Stimulated activated CD4-positive, alpha-beta T cell treated with anti-CD3 and anti-CD28 coated beads, Interleukin-4, amount 100 ng/mL, for 24 hours (primary cell): ENCODE data around the gene LPP.

Source experiments
- DNase-seq: peaks from one replicate; pipeline ENCODE4 v3.0.0-alpha.2; 2020

LPP gene

DNA sequence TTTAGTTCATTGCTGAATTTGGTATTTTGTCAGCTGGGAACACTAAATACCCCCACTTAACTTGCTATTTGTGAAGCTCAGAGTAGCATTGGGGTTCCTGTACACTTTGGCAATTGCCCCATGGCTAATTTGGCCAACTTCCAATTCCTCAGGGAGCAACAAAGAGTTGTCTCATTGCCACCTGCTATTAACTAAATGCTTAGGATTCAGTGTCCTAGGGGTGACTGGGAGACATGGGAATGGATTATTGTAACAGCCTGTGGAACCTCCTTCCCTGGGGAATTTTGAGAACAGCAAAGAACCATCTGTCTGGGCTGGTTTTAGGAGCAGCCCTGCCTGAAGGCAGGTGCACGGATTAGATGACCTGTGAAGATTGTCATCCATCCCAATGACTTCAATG, 580.4 kb downstream of the LPP start:
- no peak for DNase-seq

DNA sequence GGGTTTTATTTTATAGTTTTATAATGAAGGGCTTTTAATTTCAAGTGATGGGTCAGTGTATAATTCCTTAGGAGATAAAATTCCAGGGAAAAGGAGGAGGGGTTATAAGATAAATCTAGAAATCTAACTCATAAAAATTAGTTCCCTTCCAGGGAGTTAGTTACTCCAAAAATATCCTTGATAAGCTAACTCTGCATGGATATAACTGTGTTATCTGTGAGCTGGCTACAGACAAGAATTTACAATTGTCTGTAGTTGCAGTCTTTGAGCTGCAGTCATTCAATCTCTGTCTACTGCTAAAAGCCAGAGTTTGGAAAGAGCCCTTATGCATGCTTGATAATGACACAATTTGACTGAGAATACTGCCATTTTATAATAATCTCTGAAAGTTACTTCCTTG, 585.6 kb downstream of the LPP start:
- no peak for DNase-seq

DNA sequence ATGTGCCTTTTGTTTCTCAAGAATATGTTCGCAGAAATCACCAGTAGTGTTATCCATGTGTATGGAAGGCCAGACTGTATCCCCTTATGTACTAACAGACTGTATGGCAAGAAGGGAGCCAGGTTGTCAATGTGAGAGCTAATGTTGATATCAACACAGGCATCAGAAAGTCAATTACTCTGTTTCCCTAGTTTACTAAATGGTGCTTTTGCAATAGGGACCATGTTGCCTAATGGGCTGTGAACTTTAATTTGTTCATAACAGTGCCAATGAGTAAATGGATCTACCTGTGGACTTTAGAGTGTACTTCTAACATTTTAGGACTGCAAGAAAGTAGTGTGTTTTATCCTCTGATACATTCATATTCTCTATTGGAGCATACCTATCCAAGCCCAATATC, 586.1 kb downstream of the LPP start:
- no peak for DNase-seq

DNA sequence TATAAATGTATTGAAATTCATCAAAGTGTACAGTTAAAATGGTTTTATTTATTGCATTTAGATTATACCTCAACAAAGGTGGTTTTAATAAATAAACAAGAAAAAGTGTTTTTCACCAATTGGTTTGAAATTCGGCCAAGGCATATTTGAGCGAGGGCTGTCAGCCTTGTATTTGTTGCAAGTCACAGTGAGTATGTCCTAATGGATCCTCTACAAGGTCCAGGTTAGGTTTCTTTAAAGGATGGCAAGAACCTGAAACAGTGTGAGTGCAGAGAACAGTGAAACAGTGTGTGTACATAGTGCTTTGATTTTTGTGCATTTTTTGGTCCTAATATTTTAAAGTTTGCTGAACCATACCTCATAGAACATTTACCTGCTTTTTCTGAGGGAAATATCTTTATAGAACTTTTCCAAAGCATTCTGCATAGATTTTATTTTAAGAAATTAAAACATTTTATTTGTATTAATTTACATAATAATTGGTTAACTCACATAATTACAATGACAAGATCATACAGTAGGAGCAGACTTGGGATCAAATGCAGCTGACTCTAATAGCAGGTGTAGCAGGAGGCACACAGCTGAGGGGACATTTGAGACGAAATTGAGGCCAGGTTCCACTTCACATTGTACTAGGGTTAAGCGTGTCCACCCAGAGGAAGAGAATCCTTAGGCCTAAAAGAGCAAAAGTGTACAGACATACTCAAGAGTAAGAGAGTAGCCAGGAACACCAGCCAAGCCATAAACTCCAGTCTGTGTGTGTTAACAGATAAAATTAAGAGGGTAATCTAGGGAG, 589.0 kb downstream of the LPP start:
- DNase-seq: no peak

DNA sequence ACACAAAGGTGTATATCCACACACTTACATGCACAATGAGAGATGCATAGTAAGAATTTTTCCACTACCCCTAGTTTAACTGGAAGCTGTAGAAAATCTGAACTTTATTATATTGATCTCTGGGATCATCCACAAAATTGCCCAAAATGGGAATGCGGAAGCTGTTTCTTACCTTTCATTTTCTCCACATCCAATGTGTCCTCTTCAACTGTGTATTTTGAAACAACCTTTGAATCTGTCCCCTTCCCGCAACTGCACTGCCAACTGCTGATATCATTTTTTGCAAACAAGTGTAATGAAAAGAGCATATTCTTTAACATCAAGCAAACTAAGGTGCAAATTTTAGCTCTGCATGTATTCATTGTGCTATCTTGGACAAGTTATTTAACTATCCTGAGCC, 590.2 kb downstream of the LPP start:
- DNase-seq: no peak

DNA sequence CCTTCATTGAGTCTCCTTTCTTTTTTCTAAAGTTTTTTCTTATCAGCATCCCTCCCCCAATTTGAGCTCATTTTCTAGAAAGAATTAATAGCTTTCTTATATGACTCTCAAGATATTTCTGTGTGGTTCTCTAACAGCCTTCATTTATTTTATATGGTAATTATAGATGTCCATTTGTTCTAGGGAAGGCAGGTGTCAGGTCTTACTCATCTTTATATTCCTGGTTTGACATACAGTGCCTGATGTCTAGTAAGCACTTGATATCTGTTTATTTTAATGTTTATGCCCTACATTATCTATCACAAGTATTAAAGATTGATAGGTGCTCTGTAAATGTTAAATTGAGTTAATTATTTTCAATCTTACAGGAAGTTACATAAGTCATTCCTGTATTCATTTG, 591.1 kb downstream of the LPP start:
- no peak for DNase-seq

DNA sequence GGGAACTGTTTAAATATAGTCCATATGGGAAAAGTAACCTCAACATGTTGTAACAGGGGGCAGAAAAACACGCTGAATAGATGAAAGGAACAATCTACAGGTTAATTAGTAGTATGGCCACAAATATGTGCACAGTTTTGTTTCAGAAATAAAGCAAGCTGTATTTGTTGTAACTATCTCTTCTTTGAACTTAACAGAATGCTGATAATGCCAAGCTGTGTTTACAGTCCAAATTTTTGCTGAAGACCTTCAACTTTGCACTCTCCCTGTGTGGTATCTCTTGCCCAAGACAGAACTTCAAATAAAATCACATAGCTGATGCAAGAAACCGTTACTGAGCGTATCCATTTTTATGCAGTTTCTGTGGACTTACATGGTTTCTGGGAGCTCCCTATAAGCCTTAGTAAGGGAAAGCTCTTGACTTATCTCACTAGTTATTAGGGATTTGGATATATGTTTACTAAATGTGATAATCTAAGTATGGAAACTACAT, 592.4 kb downstream of the LPP start:
- DNase-seq: no peak

DNA sequence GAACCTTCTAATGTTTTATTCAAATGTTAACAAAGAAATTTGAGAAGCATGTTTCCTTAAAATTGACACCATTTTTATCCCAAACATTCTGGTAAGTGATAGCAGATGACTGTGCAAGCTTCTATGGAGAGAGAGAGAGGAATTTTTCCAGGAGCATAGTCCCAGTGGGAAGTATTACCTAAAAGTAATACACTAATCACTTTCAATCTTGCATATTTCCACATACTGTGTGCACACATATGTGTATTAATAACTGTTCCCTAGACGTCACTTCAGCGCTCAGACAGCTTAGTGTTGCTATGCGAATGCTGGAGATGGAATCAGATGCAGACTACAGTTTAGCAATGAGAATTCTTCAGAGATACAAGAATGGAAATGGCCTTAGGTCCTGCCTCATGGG, 593.5 kb downstream of the LPP start:
- DNase-seq: no peak

DNA sequence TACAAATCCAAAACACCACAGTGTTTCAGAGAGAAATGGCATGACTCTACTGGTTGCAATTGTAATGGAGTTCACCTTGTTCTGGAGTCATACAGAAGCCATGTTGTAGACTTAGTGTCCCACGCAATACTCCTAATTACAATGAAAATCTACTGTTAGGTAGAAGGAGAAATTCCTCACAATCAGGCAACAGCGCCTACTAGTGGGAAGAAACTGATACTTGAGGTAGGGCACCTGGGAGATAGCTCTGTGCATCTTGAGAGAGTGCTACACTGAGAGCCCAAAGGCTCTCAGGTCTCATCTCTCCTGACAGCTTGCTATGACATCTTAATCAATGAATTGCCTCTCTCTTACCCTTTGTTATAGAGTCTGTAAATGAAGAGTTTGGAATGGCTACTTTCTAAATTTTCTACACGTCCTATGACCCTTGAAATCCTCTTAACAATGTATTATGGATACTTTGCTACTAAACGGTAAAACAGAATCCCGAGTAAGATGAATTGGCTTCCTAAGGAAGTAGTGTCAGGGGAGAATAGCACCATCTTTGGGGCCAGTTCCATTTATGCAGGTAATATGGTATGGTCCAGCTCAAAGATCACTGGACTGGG, 595.2 kb downstream of the LPP start:
- DNase-seq: peak; percentile 73

DNA sequence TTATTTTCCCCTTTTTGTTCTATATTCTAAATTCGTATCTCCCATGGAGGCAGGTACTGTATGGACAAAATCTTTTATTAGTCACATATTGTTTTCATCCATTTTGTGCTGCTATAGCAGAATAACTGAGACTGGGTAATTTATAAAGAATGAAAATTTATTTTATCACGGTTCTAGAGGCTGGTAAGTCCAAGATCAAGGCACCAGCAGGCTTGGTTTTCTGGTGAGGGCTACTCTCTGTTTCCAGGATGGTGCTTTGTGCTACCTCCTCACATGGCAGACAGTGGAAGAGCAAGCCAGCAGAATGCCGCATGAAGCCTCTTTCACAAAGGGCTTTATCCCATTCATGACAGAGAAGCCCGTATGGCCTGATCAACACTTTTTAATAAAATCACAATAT, 595.9 kb downstream of the LPP start:
- no peak for DNase-seq

DNA sequence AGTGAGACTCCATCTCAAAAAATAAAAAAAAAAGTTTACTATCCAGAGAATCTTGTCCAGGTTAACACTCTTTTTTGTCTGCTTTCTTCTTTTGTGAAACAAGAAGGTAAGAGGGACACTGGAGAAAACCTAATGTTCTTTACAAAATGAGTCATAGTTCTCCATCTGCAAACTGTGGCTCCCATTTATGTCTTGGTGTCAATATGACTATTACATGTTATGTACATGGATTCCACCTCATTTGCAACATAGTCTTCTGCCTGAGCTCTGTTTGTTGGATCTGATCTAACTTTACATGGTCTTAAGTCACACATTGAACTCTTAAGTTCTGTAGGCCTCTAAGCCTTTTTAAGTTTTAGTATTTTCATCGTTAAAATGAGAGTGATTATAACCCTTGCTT, 596.7 kb downstream of the LPP start:
- no peak for DNase-seq

DNA sequence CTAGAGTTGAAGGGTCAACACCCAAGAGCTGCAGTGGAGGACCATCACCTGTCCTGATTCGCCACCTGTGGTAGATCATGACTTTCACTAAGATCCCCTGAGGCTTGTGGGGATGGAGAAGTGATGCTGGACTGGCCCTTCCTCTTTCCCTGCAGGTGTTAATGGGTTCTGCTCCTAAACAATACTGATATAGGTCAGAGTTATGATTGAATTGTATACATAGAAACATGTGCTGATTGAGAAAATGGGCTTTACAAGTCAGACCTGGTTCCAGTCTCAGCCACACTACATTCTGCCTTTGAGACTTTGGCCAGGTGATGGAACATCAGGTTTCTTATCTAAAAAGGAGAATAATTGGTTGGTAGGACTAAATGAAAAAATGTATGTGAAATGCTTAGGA, 598.9 kb downstream of the LPP start:
- no peak for DNase-seq

DNA sequence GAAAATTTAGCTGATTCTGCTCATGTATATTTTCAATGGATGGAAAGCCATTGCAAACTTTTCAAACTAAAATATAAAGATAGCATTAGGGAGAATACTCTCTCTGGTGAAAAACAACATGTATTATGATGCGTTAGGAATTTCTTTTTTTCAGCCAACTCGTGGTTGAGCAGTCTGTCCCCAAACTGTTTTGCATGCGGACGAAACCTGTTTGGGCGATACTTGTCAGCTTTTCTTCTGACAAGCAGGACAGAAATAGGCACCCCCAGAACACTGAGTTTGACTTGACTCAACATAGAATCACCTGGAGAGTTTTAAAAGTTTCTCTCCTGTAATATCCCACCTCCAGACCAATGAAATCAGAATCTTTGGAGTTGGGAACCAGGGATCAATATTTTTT, 600.3 kb downstream of the LPP start:
- DNase-seq: no peak

DNA sequence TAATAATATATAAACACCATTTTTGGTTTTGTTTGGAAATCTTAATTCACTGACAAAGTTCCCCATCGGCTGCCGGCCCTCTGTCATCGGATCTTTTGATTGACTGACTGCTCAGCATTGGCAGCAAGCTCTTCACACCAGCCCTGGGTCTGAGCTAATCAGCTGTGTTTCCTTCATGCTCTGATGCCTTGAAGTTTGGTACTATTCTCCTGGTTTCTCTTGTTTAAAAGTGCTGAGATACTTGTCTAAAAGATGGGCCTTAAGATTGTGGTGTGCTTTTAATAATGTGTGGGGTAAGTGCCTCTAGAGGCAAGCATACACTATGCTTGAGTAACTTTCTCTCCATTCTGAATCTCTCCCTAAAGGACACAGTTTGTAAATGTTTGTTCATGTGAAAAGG, 602.3 kb downstream of the LPP start:
- DNase-seq: no peak

DNA sequence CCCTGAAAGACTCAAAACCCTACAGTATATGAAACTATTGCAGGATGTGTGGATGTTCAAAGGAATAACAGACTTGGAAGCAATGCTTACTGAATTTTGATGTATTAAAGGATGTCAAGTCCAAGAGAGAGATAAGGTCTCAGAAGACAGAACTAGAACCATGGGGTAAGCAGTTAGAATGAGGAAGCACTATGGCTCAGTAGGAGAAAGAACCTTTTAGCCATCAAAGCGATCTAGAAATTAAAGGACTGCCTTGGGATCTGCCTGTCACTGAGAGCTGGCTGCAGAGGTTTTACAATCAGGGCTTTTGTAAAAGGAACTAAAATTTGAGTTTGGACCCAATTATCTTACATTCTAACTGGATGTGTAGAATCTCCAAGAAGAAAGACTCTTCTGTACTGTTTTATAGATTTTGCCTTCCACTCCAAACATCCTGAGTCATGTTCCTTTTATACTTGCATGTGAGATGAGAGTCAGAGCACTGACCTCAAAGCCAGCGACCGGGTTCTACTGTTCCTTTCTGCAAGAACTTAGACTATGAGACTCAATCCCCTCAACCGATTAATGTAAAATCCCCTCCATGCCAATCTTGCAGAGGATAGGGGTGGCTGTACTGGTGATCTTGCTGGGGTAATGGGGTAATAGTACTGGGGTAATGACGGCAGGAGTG, 605.5 kb downstream of the LPP start:
- DNase-seq: no peak

DNA sequence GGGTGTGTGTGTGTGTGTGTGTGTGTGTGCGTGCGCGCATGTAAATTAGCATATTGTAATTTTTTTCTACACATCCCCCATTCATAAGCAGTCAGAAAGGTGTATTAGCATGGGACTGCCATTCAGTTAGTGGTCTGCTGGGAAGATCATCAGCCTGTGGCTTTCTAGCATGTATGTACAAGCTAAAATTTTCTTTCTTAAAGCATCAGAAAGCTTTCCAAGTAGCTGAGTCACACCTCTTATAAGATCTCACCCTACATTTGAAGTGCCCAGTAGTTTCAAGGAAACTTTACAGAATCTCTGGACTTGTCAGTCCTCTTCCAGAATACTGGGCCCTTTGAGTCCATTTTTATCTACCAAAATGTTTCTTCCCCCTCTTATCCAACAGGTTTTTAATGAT, 606.5 kb downstream of the LPP start:
- no peak for DNase-seq

DNA sequence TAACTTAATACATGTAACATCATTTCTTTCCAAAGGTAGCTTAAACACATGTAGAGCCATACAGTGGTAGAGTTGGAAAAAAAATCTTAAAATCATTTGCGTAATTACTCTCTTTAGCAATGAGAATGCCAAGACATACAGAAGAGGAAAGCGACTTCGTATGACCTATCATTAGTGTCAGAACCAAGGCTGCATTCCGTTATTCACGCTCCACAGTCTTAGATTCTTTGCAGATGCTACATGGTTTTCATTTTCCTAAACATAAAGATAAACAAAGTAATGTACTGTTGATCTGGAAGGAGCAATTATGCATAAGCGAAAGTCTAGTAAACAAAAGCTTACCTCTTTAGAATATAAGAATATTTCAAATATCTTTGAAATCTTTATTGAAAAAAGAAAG, 607.5 kb downstream of the LPP start:
- no peak for DNase-seq

DNA sequence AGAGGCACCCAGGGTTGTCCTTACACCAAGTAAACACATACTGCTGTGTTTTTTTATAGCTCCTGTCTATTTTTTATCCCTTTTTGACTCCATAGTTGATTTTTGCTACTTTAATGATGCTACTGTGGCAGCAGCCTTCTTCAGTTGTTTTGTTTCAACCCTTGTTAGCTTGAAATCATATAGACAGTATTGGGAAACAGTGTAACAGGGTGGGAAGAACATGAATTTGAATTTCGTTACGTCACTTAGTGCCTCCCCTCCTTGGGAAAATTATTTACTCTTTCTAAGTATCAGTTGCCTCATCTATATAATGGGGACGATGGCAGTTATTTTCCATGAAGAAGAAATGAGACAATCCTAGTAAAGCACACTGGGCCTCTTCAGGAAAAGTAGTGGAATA, 608.0 kb downstream of the LPP start:
- no peak for DNase-seq

DNA sequence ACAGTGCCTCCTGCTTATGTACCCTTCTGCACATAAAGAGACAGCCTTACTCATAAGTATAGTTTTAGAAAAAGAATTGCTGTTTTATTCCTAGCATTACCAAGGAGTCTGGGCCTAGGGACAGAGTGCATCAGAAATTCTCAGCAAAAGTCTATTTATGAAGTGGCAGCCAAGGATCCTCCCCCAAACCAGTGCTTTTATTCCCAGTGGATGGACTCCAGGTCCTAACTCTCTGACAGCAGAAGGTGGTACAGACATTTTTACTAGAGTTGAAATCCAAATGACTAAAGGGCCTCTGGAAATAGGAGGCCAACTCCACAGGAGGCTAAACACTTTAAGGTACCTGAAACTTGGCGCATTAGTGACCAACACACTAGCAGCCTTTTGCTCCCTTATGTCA, 610.7 kb downstream of the LPP start:
- no peak for DNase-seq

DNA sequence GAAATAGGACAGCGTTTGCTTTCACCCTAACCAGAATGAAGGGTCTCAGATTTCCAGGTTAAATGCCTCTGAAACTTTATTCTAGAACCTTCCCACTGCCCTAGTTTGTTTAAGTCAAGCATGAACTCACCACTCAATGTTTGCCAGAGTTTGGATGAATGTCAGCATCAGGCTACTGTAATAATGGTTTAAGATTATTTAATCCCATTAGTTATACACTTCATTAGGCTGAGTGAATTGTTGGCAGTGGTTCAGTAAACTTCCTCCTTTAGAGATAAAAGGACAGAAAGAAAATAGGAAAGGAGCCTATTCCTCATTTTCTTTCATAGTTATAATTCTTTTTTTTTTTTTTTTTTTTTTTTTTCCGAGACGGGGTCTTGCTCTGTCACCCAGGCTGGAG, 615.9 kb downstream of the LPP start:
- DNase-seq: no peak

DNA sequence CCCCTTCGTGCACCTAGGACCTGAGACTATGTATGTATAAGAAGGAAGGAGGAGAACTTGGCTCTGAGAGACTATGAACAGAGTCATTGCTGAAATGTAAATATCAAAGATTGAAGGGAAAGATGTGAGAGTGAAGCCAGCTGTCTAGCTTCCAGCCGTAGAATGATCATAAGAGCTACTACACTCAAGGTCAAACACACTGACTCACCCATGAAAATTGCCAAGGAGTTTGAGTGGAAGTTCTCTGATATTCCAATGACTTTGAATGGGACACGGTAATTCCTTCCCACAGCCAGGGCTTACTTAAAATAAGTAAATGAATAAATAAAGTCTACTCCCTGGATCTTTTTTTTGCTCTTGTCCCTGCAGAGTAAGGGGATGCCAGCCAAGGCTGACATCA, 618.9 kb downstream of the LPP start:
- no peak for DNase-seq

DNA sequence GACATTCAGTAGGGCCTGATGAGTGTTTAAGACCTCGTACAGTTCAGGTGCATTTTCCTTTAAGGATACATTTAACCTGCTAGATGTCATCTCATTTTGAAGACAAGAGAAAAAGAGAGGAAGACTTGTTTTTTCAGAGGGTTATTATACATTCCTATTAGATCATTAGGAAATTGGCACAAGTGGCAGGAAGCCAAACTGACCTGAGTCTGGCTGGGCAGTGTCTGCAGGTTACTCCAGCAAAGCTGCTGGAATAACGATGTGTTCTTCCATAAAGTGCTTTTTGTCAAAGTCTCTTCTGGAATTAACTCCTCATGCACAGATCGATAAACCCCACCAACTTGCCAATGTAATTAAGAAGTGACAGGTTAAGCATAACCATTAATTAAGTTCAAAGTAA, 621.5 kb downstream of the LPP start:
- DNase-seq: no peak

DNA sequence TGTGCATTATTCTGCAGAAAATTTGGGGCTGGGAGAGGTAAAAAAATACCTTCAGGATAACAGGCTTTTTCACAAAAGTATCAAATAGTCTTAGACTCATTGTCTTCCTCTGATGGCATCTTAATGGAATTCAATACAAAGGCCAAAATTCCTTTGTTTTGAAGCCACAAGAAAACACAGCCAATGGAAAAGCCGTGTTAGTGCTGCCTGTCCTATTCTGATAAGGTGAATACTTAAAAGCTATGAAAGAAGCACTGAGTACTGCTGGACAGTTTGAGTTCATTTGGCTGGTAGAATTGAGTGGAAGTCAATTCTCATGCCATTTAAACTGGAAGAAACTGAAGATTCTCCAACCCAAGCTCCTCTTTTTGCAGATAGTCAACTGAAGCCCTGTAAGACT, 622.5 kb downstream of the LPP start:
- no peak for DNase-seq

DNA sequence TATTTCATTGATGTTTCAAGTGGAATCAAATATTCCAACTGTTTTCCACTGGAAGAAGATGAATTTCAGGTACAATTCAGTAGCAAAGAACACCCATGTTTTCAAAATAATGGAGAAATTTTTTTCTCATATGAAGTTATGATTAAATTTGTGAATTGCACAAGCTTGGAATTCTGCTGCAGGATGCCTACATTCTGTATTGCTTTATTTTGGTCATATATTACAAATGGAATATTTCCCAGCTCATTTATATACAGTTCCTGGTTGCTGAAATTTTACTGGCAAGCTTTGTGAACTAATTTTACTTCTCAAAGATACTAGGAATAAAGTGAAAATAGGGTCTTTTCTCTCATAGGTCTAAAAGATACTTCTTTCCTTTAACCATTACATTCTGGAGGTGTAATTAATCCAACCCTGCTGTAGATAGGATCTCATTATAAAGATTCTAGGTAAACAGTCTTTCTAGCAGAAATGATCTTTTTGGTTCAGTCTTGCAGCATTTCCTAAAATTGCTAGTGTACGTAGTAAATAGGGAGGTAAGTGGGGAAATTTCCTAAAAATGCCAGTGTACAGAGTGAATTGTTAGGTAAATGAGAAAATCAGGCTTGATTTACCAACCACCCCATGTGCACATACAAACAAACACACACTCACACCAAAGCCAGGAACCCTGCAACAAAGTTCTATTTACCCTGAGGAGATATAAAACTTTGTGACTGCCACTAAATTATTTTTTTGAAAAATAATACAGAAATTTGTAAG, 624.3 kb downstream of the LPP start:
- DNase-seq: no peak
